ENCODE data around the gene JAM3.

Gene JAM3

GRCh38 chr11:134033276-134033675 is 35.6 kb upstream of the JAM3 start:
- no peak for DNase-seq
- Histone ChIP-seq H3K27me3 (replicated peaks in 2 of 5; ENCODE audit: control insufficient read depth in 4 of 5, insufficient read depth in 5 of 5, low read length in 4 of 5) (peaks cover 0 to 34% (median 0%) of the 10 kb centered on the region in 5 experiments), H3K9me3 (ENCODE audit: control extremely low read depth in 1 of 5, control insufficient read depth in 4 of 5, insufficient read depth in 2 of 5, low read depth in 1 of 5, low read length in 4 of 5) (no peaks in the 10 kb centered on the region), H3K27ac (ENCODE audit: insufficient read depth in 1 of 2, low read depth in 1 of 2, low read length in 2 of 2, poor library complexity in 1 of 2, severe bottlenecking in 2 of 2) (no peak overlapping the region), H3K4me3 (ENCODE audit: control insufficient read depth in 1 of 7, extremely low read depth in 1 of 7, insufficient read depth in 4 of 7, low read depth in 2 of 7, low read length in 6 of 7) (no peak overlapping the region), H3K36me3 (ENCODE audit: control insufficient read depth in 4 of 4, insufficient read depth in 4 of 4, low read length in 3 of 4) (no peaks in the 10 kb centered on the region), H3K4me1 (ENCODE audit: control extremely low read depth in 1 of 4, control insufficient read depth in 4 of 4, insufficient read depth in 4 of 4, low read length in 3 of 4) (peaks cover 0 to 44% (median 35%) of the 10 kb centered on the region in 4 experiments)
- POLR2A ChIA-PET: no interaction called here
- CTCF ChIA-PET: interaction anchor here (0.8 to 1.7 kb wide), 3 partner anchors 11 to 86 kb away, joined by 3 to 5 read pairs (median 3); no protein-coding TSS in a partner anchor
- 87% methylated on average over 8 of the region's 9 CpGs for WGBS (ENCODE audit: insufficient coverage)

- ChIA-PET CTCF (interaction anchor here (0.7 to 1.7 kb wide), 3 partner anchors 11 to 78 kb away, joined by 3 to 5 read pairs (median 3); partner anchors contain the start of gene IGSF9B), POLR2A (no interaction called here)
- H3K27me3 ChIP-seq (replicated peaks in 2 of 5; ENCODE audit: control insufficient read depth in 4 of 5, insufficient read depth in 5 of 5, low read length in 4 of 5): peaks cover 0 to 28% (median 0%) of the 10 kb centered on the region in 5 experiments
- H3K4me3 ChIP-seq (ENCODE audit: control insufficient read depth in 1 of 7, extremely low read depth in 1 of 7, insufficient read depth in 4 of 7, low read depth in 2 of 7, low read length in 6 of 7): peak overlapping the region in 4 of 7 experiments; percentile 12 to 41 (median 34)
- peaks cover 0 to 44% (median 35%) of the 10 kb centered on the region in 4 experiments for H3K4me1 ChIP-seq (ENCODE audit: control extremely low read depth in 1 of 4, control insufficient read depth in 4 of 4, insufficient read depth in 4 of 4, low read length in 3 of 4)
- WGBS (ENCODE audit: insufficient coverage): 19% methylated on average over 15 of the region's 17 CpGs
- peak; percentile 34 to 63 (median 61) for DNase-seq
- H3K36me3 ChIP-seq (ENCODE audit: control insufficient read depth in 4 of 4, insufficient read depth in 4 of 4, low read length in 3 of 4): no peaks in the 10 kb centered on the region
- H3K27ac ChIP-seq (ENCODE audit: insufficient read depth in 1 of 2, low read depth in 1 of 2, low read length in 2 of 2, poor library complexity in 1 of 2, severe bottlenecking in 2 of 2): no peak overlapping the region
- H3K9me3 ChIP-seq (ENCODE audit: control extremely low read depth in 1 of 5, control insufficient read depth in 4 of 5, insufficient read depth in 2 of 5, low read depth in 1 of 5, low read length in 4 of 5): no peaks in the 10 kb centered on the region
These were observed 35.0 kb upstream of the JAM3 start for GRCh38 chr11:134033696-134034491.

DNA sequence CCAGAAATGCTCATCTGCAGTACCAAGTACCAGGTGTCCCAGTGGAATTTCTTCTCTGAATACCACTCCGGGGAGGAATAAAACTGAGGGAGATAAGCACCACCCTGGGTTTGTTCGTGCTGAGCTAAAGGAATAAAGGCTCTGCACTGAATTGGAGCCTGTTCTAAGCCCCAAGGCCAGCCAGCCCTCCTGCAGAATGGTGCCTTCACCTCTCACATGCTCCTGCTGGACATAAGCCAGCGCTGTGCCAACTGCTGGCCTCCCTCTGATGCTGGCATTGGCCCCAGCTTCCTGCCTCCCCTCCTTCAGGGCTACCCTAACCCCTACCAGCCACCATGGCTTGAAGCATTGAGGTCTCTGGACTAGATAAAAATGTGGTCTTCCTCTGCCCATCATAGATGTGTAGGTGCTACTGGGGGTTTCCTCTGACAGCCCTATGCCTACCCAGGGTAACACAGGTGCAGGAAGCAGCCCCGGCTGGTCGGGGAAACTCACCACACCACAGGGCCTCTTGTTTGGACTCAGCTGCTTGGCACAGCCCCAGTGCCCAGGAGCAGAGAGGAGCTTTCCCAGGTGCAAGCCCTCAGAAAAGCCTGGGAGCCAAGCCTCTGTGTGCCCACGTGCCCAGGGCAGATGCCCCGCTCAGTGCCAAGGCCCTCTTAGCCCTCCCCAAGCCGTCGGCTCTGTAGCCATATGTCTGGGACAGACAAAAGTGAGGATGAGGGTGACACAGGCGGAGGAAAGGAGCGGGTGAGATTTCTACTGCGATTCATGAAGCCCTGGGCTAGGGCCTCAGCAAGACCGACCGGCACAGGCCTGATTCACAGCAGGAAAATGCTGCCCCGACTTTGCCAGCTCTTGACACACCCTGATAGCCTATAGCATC is 34.1 kb upstream of the JAM3 start:
- 83% methylated on average over 10 of the region's 15 CpGs for WGBS (ENCODE audit: insufficient coverage)

GRCh38 chr11:134036492-134037045 is 32.3 kb upstream of the JAM3 start:
- peaks cover 0 to 19% (median 0%) of the 10 kb centered on the region in 5 experiments for H3K27me3 ChIP-seq (replicated peaks in 2 of 5; ENCODE audit: control insufficient read depth in 4 of 5, insufficient read depth in 5 of 5, low read length in 4 of 5)
- 4% methylated on average over 12 of the region's 34 CpGs for WGBS (ENCODE audit: insufficient coverage)
- POLR2A ChIA-PET: no interaction called here
- H3K9me3 ChIP-seq (ENCODE audit: control extremely low read depth in 1 of 5, control insufficient read depth in 4 of 5, insufficient read depth in 2 of 5, low read depth in 1 of 5, low read length in 4 of 5): no peaks in the 10 kb centered on the region
- H3K4me3 ChIP-seq (ENCODE audit: control insufficient read depth in 1 of 7, extremely low read depth in 1 of 7, insufficient read depth in 4 of 7, low read depth in 2 of 7, low read length in 6 of 7): peak overlapping the region; percentile 50 to 82 (median 68)
- H3K4me1 ChIP-seq (ENCODE audit: control extremely low read depth in 1 of 4, control insufficient read depth in 4 of 4, insufficient read depth in 4 of 4, low read length in 3 of 4): peaks cover 0 to 44% (median 39%) of the 10 kb centered on the region in 4 experiments
- DNase-seq: peak in 1 of 3 donors; percentile 28
- no peaks in the 10 kb centered on the region for H3K36me3 ChIP-seq (ENCODE audit: control insufficient read depth in 4 of 4, insufficient read depth in 4 of 4, low read length in 3 of 4)
- CTCF ChIA-PET: interaction anchor here (0.6 to 1.0 kb wide), 2 partner anchors 14 to 133 kb away, joined by 3 read pairs; no protein-coding TSS in a partner anchor
- H3K27ac ChIP-seq (ENCODE audit: insufficient read depth in 1 of 2, low read depth in 1 of 2, low read length in 2 of 2, poor library complexity in 1 of 2, severe bottlenecking in 2 of 2): no peak overlapping the region

More for the DNA sequence above, 34.1 kb upstream of the JAM3 start:
- peaks cover 0 to 23% (median 0%) of the 10 kb centered on the region in 5 experiments for H3K27me3 ChIP-seq (replicated peaks in 2 of 5; ENCODE audit: control insufficient read depth in 4 of 5, insufficient read depth in 5 of 5, low read length in 4 of 5)
- no peak overlapping the region for H3K27ac ChIP-seq (ENCODE audit: insufficient read depth in 1 of 2, low read depth in 1 of 2, low read length in 2 of 2, poor library complexity in 1 of 2, severe bottlenecking in 2 of 2)
- DNase-seq: peak in 1 of 3 donors; percentile 14
- POLR2A ChIA-PET: interaction anchor here (0.6 kb wide), 1 partner anchor 34 kb away, joined by 3 read pairs; the partner anchor contains the start of gene JAM3
- no peak overlapping the region for H3K4me3 ChIP-seq (ENCODE audit: control insufficient read depth in 1 of 7, extremely low read depth in 1 of 7, insufficient read depth in 4 of 7, low read depth in 2 of 7, low read length in 6 of 7)
- H3K9me3 ChIP-seq (ENCODE audit: control extremely low read depth in 1 of 5, control insufficient read depth in 4 of 5, insufficient read depth in 2 of 5, low read depth in 1 of 5, low read length in 4 of 5): no peaks in the 10 kb centered on the region
- CTCF ChIA-PET: interaction anchor here (0.7 to 1.1 kb wide), 2 partner anchors 10 to 78 kb away, joined by 3 read pairs; partner anchors contain the start of gene IGSF9B
- H3K4me1 ChIP-seq (ENCODE audit: control extremely low read depth in 1 of 4, control insufficient read depth in 4 of 4, insufficient read depth in 4 of 4, low read length in 3 of 4): peaks cover 0 to 44% (median 39%) of the 10 kb centered on the region in 4 experiments
- H3K36me3 ChIP-seq (ENCODE audit: control insufficient read depth in 4 of 4, insufficient read depth in 4 of 4, low read length in 3 of 4): no peaks in the 10 kb centered on the region

DNA sequence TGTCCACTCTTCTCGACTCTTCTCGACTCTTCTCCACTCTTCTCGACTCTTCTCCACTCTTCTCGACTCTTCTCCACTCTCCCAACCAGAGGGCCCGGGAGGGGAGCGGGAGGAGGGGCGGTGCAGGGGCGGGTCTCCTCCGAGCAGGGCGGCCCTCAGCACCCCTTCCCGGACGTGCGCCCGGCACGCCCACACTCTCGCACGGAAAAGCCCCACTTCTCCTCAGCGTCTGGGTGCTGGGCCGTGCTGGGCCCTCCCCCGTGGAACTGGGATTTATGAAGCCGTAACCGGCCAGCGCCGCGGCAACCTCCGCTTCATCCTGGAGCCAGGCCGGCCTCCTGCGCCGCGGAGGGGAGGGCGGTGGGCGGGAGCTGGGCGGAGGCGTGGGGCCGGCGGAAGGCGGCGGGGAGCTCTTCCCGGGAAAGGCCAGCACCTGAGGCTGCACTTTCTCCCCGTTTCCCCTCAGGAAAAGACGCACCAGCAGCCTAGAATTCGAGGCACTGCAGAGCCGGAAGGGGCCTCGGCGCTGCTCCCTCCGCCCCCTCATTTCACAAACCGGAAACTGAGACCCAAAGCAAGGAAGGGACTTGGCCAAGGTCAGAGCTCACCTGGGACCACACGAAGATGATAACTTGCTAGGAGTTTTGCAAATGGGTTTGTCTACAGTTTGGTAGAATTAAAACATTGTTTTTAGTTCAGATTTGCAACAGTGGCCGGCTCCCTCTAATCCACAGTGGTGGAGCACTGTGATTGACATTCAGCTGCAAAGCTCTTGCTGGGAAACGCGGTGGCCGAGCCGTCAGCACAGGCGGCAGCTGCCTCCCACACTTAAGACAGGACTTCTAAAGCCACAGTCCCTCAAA is 31.6 kb upstream of the JAM3 start:
- Histone ChIP-seq H3K4me3 (ENCODE audit: control insufficient read depth in 1 of 7, extremely low read depth in 1 of 7, insufficient read depth in 4 of 7, low read depth in 2 of 7, low read length in 6 of 7) (peak overlapping the region; percentile 50 to 82 (median 68)), H3K9me3 (ENCODE audit: control extremely low read depth in 1 of 5, control insufficient read depth in 4 of 5, insufficient read depth in 2 of 5, low read depth in 1 of 5, low read length in 4 of 5) (no peaks in the 10 kb centered on the region), H3K27me3 (replicated peaks in 2 of 5; ENCODE audit: control insufficient read depth in 4 of 5, insufficient read depth in 5 of 5, low read length in 4 of 5) (peaks cover 0 to 13% (median 0%) of the 10 kb centered on the region in 5 experiments), H3K27ac (ENCODE audit: insufficient read depth in 1 of 2, low read depth in 1 of 2, low read length in 2 of 2, poor library complexity in 1 of 2, severe bottlenecking in 2 of 2) (no peak overlapping the region), H3K4me1 (ENCODE audit: control extremely low read depth in 1 of 4, control insufficient read depth in 4 of 4, insufficient read depth in 4 of 4, low read length in 3 of 4) (peaks cover 0 to 44% (median 39%) of the 10 kb centered on the region in 4 experiments), H3K36me3 (ENCODE audit: control insufficient read depth in 4 of 4, insufficient read depth in 4 of 4, low read length in 3 of 4) (no peaks in the 10 kb centered on the region)
- POLR2A ChIA-PET: no interaction called here
- WGBS (ENCODE audit: insufficient coverage): 0% methylated on average over 38 of the region's 54 CpGs
- CTCF ChIA-PET: interaction anchor here (1.0 to 2.0 kb wide), 2 partner anchors 10 to 13 kb away, joined by 3 to 6 read pairs; no protein-coding TSS in a partner anchor
- DNase-seq: peak in 2 of 3 donors; percentile 42 to 60

DNA sequence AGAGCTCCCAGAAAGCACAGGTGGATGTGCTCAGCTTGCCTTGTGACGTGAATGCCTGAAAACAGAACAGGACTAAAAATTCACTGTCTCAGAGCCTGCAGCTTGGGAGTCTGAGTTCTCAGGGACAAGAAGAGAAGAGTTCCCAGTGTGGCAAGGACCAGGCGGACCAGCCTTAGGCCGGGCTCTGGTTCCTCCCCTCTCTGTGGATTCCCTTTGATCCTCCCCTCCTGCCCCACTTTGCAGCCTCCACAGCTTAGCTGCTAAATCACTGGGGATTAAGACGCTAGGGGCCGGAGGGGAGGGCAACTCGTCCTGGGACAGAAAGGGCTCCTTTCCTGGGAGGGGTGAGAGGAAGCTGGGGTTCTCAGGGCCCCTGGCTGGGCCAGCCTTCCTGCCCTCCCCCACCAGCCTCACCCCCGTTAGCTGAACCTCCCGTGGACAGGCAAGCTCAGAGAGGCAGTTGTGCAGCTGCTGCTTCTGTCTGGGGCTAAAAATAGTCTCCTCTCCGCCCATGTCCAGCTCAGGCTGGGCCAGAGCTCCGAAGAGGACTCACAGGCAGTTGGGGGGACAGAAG is 29.9 kb upstream of the JAM3 start:
- CTCF ChIA-PET: interaction anchor here (0.9 to 2.0 kb wide), 4 partner anchors 12 to 112 kb away, joined by 3 to 6 read pairs (median 4); no protein-coding TSS in a partner anchor
- H3K4me3 ChIP-seq (ENCODE audit: control insufficient read depth in 1 of 7, extremely low read depth in 1 of 7, insufficient read depth in 4 of 7, low read depth in 2 of 7, low read length in 6 of 7): no peak overlapping the region
- H3K27ac ChIP-seq (ENCODE audit: insufficient read depth in 1 of 2, low read depth in 1 of 2, low read length in 2 of 2, poor library complexity in 1 of 2, severe bottlenecking in 2 of 2): no peak overlapping the region
- H3K36me3 ChIP-seq (ENCODE audit: control insufficient read depth in 4 of 4, insufficient read depth in 4 of 4, low read length in 3 of 4): no peaks in the 10 kb centered on the region
- H3K4me1 ChIP-seq (ENCODE audit: control extremely low read depth in 1 of 4, control insufficient read depth in 4 of 4, insufficient read depth in 4 of 4, low read length in 3 of 4): peaks cover 0 to 33% (median 26%) of the 10 kb centered on the region in 4 experiments
- peaks cover 0 to 10% (median 0%) of the 10 kb centered on the region in 5 experiments for H3K27me3 ChIP-seq (replicated peaks in 2 of 5; ENCODE audit: control insufficient read depth in 4 of 5, insufficient read depth in 5 of 5, low read length in 4 of 5)
- POLR2A ChIA-PET: no interaction called here
- 86% methylated on average over 5 of the region's 10 CpGs for WGBS (ENCODE audit: insufficient coverage)
- H3K9me3 ChIP-seq (ENCODE audit: control extremely low read depth in 1 of 5, control insufficient read depth in 4 of 5, insufficient read depth in 2 of 5, low read depth in 1 of 5, low read length in 4 of 5): no peaks in the 10 kb centered on the region
- DNase-seq: no peak

Measured in common myeloid progenitor, CD34-positive (primary cell).